ENCODE measurements around the gene THSD7B. TPM values are rescaled to one million over a fixed set of nuclear protein-coding genes. Genes with fewer than 3 reads are reported as not detected.

Gene THSD7B
- total RNA-seq, 2 donors from 2014 or later: 0.16 to 0.88 TPM

GRCh38 chr2:137180012-137180411, 414.7 kb downstream of the THSD7B start:
- intact Hi-C loops (cut with DNase I): no loop called here
- ATAC-seq: no peak
- DNase-seq: no peak

GRCh38 chr2:137181370-137181769, 416.0 kb downstream of the THSD7B start:
- no peak for ATAC-seq
- DNase-seq: no peak
- intact Hi-C loops (cut with DNase I): no loop called here

- ATAC-seq (no peak), DNase-seq (no peak)
- intact Hi-C loops (cut with DNase I): no loop called here
These were observed 416.7 kb downstream of the THSD7B start for GRCh38 chr2:137182071-137182470.

GRCh38 chr2:137183206-137183898, 418.0 kb downstream of the THSD7B start:
- intact Hi-C loops (cut with DNase I): no loop called here
- DNase-seq: no peak
- no peak for ATAC-seq

- intact Hi-C loops (cut with DNase I): no loop called here
- no peak for ATAC-seq
- no peak for DNase-seq
These were observed 420.2 kb downstream of the THSD7B start for GRCh38 chr2:137185378-137186078.

GRCh38 chr2:137187216-137187615, 421.9 kb downstream of the THSD7B start:
- intact Hi-C loops (cut with DNase I): no loop called here
- no peak for ATAC-seq
- DNase-seq: no peak

GRCh38 chr2:137190411-137191195, 425.3 kb downstream of the THSD7B start:
- DNase-seq (peak; percentile 17), ATAC-seq (peak in 1 of 2 donors; percentile 27)
- intact Hi-C loops (cut with DNase I): no loop called here

GRCh38 chr2:137192366-137193310, 427.3 kb downstream of the THSD7B start:
- ATAC-seq (no peak), DNase-seq (no peak)
- intact Hi-C loops (cut with DNase I): no loop called here

- intact Hi-C loops (cut with DNase I): no loop called here
- DNase-seq (no peak), ATAC-seq (no peak)
These were observed 428.1 kb downstream of the THSD7B start for GRCh38 chr2:137193401-137193800.

GRCh38 chr2:137194111-137194510, 428.8 kb downstream of the THSD7B start:
- DNase-seq: no peak
- intact Hi-C loops (cut with DNase I): no loop called here
- ATAC-seq: no peak

- ATAC-seq (no peak), DNase-seq (no peak)
- intact Hi-C loops (cut with DNase I): no loop called here
These were observed 434.4 kb downstream of the THSD7B start for GRCh38 chr2:137199751-137200150.

- ATAC-seq (no peak), DNase-seq (no peak)
- intact Hi-C loops (cut with DNase I): no loop called here
These were observed 437.0 kb downstream of the THSD7B start for GRCh38 chr2:137202318-137202717.

GRCh38 chr2:137205324-137205723, 440.0 kb downstream of the THSD7B start:
- DNase-seq: no peak
- no peak for ATAC-seq
- intact Hi-C loops (cut with DNase I): no loop called here

GRCh38 chr2:137206069-137206468, 440.7 kb downstream of the THSD7B start:
- ATAC-seq: no peak
- intact Hi-C loops (cut with DNase I): no loop called here
- DNase-seq: no peak

GRCh38 chr2:137207030-137207429, 441.7 kb downstream of the THSD7B start:
- ATAC-seq (no peak), DNase-seq (no peak)
- intact Hi-C loops (cut with DNase I): no loop called here

- intact Hi-C loops (cut with DNase I): no loop called here
These were observed 443.1 kb downstream of the THSD7B start for GRCh38 chr2:137208431-137208891.

GRCh38 chr2:137210039-137210438, 444.7 kb downstream of the THSD7B start:
- intact Hi-C loops (cut with DNase I): no loop called here

More at GRCh38 chr2:137208431-137208891, 443.1 kb downstream of the THSD7B start:
- no peak for ATAC-seq
- DNase-seq: no peak

GRCh38 chr2:137211761-137212160, 446.4 kb downstream of the THSD7B start:
- no peak for ATAC-seq
- no peak for DNase-seq
- intact Hi-C loops (cut with DNase I): no loop called here

More at GRCh38 chr2:137210039-137210438, 444.7 kb downstream of the THSD7B start:
- ATAC-seq (no peak), DNase-seq (no peak)

- DNase-seq (no peak), ATAC-seq (no peak)
- intact Hi-C loops (cut with DNase I): no loop called here
These were observed 455.2 kb downstream of the THSD7B start for GRCh38 chr2:137220438-137220993.

Measured in left cardiac atrium (tissue), 4 donors.